Pancreas (tissue), 10 donors: ENCODE data around the gene SND1. TPM values are rescaled to one million over a fixed set of nuclear protein-coding genes. Genes with fewer than 3 reads are reported as not detected.

Source experiments
- ATAC-seq, 4 donors: fragments of 200-7000 bp; cut with Tn5 transposase; one replicate each; pipeline versions ENCODE4 v1.8.0 to v1.9.1; 2020; ENCODE audit warnings: mild to moderate bottlenecking in 4 of 4, moderate library complexity in 4 of 4
- DNase-seq, 6 donors: peaks; one replicate each; pipeline ENCODE4 v3.0.0-alpha.2; 2020
- FAIRE-seq: peaks from 2 replicates; lab custom pipeline; 2012; peaks lifted over from hg19 to GRCh38; lab: Jason Lieb, UNC
- H3K27ac ChIP-seq, 4 donors: fragments of 200-600 bp; sonication (generic); 1 replicate in 3 of 4; 2 replicates in 1 of 4; pipeline versions ENCODE4 v1.5.0 to v1.8.0; 2020
- H3K27me3 ChIP-seq, 4 donors: fragments of 200-600 bp; one replicate each; pipeline ENCODE4 v1.8.0; 2021
- H3K36me3 ChIP-seq, 3 donors: fragments of 200-600 bp; sonication (generic) in 1 of 3; one replicate each; pipeline versions ENCODE4 v1.5.0 to v1.8.0; 2020 to 2021
- H3K4me1 ChIP-seq, 3 donors: fragments of 200-600 bp; one replicate each; pipeline ENCODE4 v1.8.0; 2021
- H3K4me3 ChIP-seq, 4 donors: fragments of 200-600 bp; sonication (generic) in 2 of 4; one replicate each; pipeline versions ENCODE4 v1.5.0 to v1.8.0; 2020 to 2021
- H3K9me3 ChIP-seq, 4 donors: fragments of 200-600 bp; one replicate each; pipeline ENCODE4 v1.8.0; 2021
- CTCF ChIP-seq, 4 donors: fragments of 200-600 bp; sonication (generic) in 3 of 4; IDR thresholded peaks; one replicate each; pipeline versions ENCODE4 v1.5.0 to v1.8.0; 2021; ENCODE audit warnings: antibody characterized with exemption in 4 of 4
- WGBS, 2 donors: extraction: QIAGEN DNeasy Blood & Tissue Kit; methylation state at CpG; one replicate each; pipeline ENCODE4 v1.1.7; 2013; 5-methylcytosine and 5-hydroxymethylcytosine counted together
- intact Hi-C, 3 donors: fragments of 100-400 bp; cut with DNase I; formaldehyde crosslinking; loops; one replicate each; pipeline versions ENCODE4 v1.11.1 to v1.14.2; 2022
- polyA plus RNA-seq, 2 donors: library from polyadenylated mRNA; stranded (reverse); fragments of 200-250 nt; gene quantifications; one replicate each; pipeline ENCODE4 v1.2.3, GENCODE V29; 2013
- total RNA-seq, 6 donors: library from RNA; stranded (reverse); fragmentation: NEBNext Ultra II Directional in 4 of 6; extraction: Animal tissue kit (Norgen Biotek cat#: 25700) in 4 of 6; gene quantifications; one replicate each; pipeline versions ENCODE4 v1.2.1 to v1.2.4, GENCODE V29; 2021 to 2023
- donor health status: healthy with polysubstance abuse.
- donor health status: DM: no; HTN: no; CAD: no; lungs with moderate emphysema.
- donor health status: DM: no; HTN: no; CAD: no.
- donor health status: control.
- donor health status: control.
- donor health status: Bipolar disorder and iron deficiency.
- donor health status: DM: yes; HTN: yes; CAD: no.
- donor health status: DM: no; HTN: no; CAD: no.
- donor health status: DM: no; HTN: no; CAD: no.
- donor health status: DM: yes; HTN: yes; CAD: no.

Gene SND1
- total and polyA plus RNA-seq, 8 donors: 84.1 to 308 (median 225) TPM

GRCh38 chr7:127690806-127691205, 38.8 kb downstream of the SND1 start:
- WGBS, 2 donors: 86 to 91% methylated on average over 3 of the region's 3 CpGs
- H3K36me3 ChIP-seq: peaks cover 0 to 22% (median 0%) of the 10 kb centered on the region in 3 donors
- TF ChIP-seq CTCF (IDR thresholded peaks at IDR 0.05): no peak
- H3K9me3 ChIP-seq: no peaks in the 10 kb centered on the region
- intact Hi-C loops: no loop called here
- ATAC-seq (no peak), FAIRE-seq (no peak), DNase-seq (no peak)
- H3K27me3 ChIP-seq: no peaks in the 10 kb centered on the region
- H3K4me1 ChIP-seq: no peaks in the 10 kb centered on the region
- no peak overlapping the region for H3K4me3 ChIP-seq
- no peak overlapping the region for H3K27ac ChIP-seq

GRCh38 chr7:127692200-127692599, 40.2 kb downstream of the SND1 start:
- intact Hi-C loops: no loop called here
- ATAC-seq: no peak

GRCh38 chr7:127699853-127700252, 47.9 kb downstream of the SND1 start:
- ATAC-seq (no peak), FAIRE-seq (no peak), DNase-seq (no peak)
- H3K4me3 ChIP-seq: no peak overlapping the region
- intact Hi-C loops: loop anchor here in 2 of 3 donors (10.0 kb wide), 1 partner anchor 515 kb away; no protein-coding TSS in a partner anchor
- peaks cover 0 to 61% (median 9%) of the 10 kb centered on the region in 3 donors for H3K36me3 ChIP-seq
- no peak for TF ChIP-seq CTCF (IDR thresholded peaks at IDR 0.05)
- no peak overlapping the region for H3K27ac ChIP-seq
- 61 to 71% methylated on average over 2 of the region's 2 CpGs for WGBS, 2 donors
- H3K4me1 ChIP-seq: no peaks in the 10 kb centered on the region
- no peaks in the 10 kb centered on the region for H3K9me3 ChIP-seq
- H3K27me3 ChIP-seq: no peaks in the 10 kb centered on the region

More at GRCh38 chr7:127692200-127692599, 40.2 kb downstream of the SND1 start:
- H3K27ac ChIP-seq: no peak overlapping the region
- DNase-seq: no peak
- no peak for TF ChIP-seq CTCF (IDR thresholded peaks at IDR 0.05)
- 95 to 100% methylated on average over 1 of the region's 1 CpG for WGBS, 2 donors
- H3K9me3 ChIP-seq: no peaks in the 10 kb centered on the region
- no peaks in the 10 kb centered on the region for H3K4me1 ChIP-seq
- no peak overlapping the region for H3K4me3 ChIP-seq
- H3K27me3 ChIP-seq: no peaks in the 10 kb centered on the region
- peaks cover 0 to 22% (median 0%) of the 10 kb centered on the region in 3 donors for H3K36me3 ChIP-seq
- no peak for FAIRE-seq

GRCh38 chr7:127702052-127702652, 50.2 kb downstream of the SND1 start:
- TF ChIP-seq CTCF (IDR thresholded peaks at IDR 0.05): no peak
- Histone ChIP-seq H3K27me3 (no peaks in the 10 kb centered on the region), H3K36me3 (peaks cover 0 to 61% (median 12%) of the 10 kb centered on the region in 3 donors), H3K27ac (no peak overlapping the region), H3K4me1 (no peaks in the 10 kb centered on the region), H3K4me3 (no peak overlapping the region), H3K9me3 (no peaks in the 10 kb centered on the region)
- DNase-seq: no peak
- 45 to 48% methylated on average over 6 of the region's 6 CpGs for WGBS, 2 donors
- FAIRE-seq: no peak
- intact Hi-C loops: loop anchor here in 2 of 3 donors (10.0 kb wide), 1 partner anchor 513 kb away; no protein-coding TSS in a partner anchor
- ATAC-seq: peak in 2 of 4 donors; percentile 48 to 50

- Histone ChIP-seq H3K27me3 (no peaks in the 10 kb centered on the region), H3K27ac (no peak overlapping the region), H3K36me3 (peaks cover 0 to 61% (median 12%) of the 10 kb centered on the region in 3 donors), H3K4me3 (no peak overlapping the region), H3K4me1 (no peaks in the 10 kb centered on the region), H3K9me3 (no peaks in the 10 kb centered on the region)
- FAIRE-seq (no peak), ATAC-seq (no peak), DNase-seq (no peak)
- no peak for TF ChIP-seq CTCF (IDR thresholded peaks at IDR 0.05)
- intact Hi-C loops: loop anchor here in 2 of 3 donors (10.0 kb wide), 1 partner anchor 512 kb away; no protein-coding TSS in a partner anchor
- WGBS, 2 donors: 87 to 93% methylated on average over 7 of the region's 7 CpGs
Measured at GRCh38 chr7:127702938-127703337, 50.9 kb downstream of the SND1 start.
